ENCODE results near the gene KRT36. TPM values are rescaled to one million over a fixed set of nuclear protein-coding genes. Genes with fewer than 3 reads are reported as not detected.

Gene KRT36
- total RNA-seq, 4 donors from 2014 or later: not detected

- TF ChIP-seq CTCF (IDR thresholded peaks at IDR 0.05; ENCODE audit: low read depth): no peak
These were observed 23.4 kb upstream of the KRT36 start for GRCh38 chr17:41513168-41513547.

- TF ChIP-seq CTCF (IDR thresholded peaks at IDR 0.05; ENCODE audit: low read depth): no peak
These were observed 22.9 kb upstream of the KRT36 start for GRCh38 chr17:41512546-41513167.

- TF ChIP-seq CTCF (IDR thresholded peaks at IDR 0.05; ENCODE audit: low read depth): no peak
These were observed 22.0 kb upstream of the KRT36 start for GRCh38 chr17:41511716-41512115.

- no peak for TF ChIP-seq CTCF (IDR thresholded peaks at IDR 0.05; ENCODE audit: low read depth)
These were observed 21.4 kb upstream of the KRT36 start for GRCh38 chr17:41511116-41511515.

GRCh38 chr17:41510251-41511065 is 20.7 kb upstream of the KRT36 start:
- TF ChIP-seq CTCF (IDR thresholded peaks at IDR 0.05; ENCODE audit: low read depth): no peak

- no peak for TF ChIP-seq CTCF (IDR thresholded peaks at IDR 0.05; ENCODE audit: low read depth)
These were observed 17.7 kb upstream of the KRT36 start for GRCh38 chr17:41507315-41507880.
